ENCODE data around the gene PLXNA3. TPM values are rescaled to one million over a fixed set of nuclear protein-coding genes. Genes with fewer than 3 reads are reported as not detected.

Gene PLXNA3
- total and polyA plus RNA-seq, 8 donors: 2.3 to 296 (median 13.9) TPM

DNA sequence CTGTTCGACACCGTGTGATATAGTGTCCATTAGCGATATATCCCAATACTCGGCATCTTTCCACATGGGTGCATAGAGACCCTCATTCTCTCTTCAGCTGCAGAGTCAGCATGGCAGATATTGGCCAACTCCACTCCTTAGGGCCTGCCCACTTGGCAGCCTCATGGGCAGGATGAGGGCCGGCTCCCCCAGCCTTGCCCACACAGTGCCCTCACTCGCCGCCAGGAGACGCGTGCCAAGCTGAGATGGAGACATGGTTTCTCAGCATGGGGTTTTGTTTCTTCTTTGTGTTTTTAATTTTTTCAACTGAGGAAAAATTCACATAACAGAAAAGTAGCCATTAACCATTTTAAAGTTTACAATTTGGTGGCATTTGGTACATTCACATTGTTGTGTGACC, 5.3 kb upstream of the PLXNA3 start:
- H3K4me1 ChIP-seq: no peaks in the 10 kb centered on the region
- no peaks in the 10 kb centered on the region for H3K27me3 ChIP-seq
- no peak for DNase-seq
- H3K9me3 ChIP-seq: peaks cover 0 to 7% (median 3%) of the 10 kb centered on the region in 4 donors
- 86 to 93% (median 91%) methylated on average over 9 of the region's 9 CpGs for WGBS, 5 donors
- H3K4me3 ChIP-seq: no peak overlapping the region
- no peak for TF ChIP-seq POLR2A (IDR thresholded peaks at IDR 0.05)
- TF ChIP-seq POLR2AphosphoS5 (IDR thresholded peaks at IDR 0.05): no peak
- TF ChIP-seq, protein P1, sequence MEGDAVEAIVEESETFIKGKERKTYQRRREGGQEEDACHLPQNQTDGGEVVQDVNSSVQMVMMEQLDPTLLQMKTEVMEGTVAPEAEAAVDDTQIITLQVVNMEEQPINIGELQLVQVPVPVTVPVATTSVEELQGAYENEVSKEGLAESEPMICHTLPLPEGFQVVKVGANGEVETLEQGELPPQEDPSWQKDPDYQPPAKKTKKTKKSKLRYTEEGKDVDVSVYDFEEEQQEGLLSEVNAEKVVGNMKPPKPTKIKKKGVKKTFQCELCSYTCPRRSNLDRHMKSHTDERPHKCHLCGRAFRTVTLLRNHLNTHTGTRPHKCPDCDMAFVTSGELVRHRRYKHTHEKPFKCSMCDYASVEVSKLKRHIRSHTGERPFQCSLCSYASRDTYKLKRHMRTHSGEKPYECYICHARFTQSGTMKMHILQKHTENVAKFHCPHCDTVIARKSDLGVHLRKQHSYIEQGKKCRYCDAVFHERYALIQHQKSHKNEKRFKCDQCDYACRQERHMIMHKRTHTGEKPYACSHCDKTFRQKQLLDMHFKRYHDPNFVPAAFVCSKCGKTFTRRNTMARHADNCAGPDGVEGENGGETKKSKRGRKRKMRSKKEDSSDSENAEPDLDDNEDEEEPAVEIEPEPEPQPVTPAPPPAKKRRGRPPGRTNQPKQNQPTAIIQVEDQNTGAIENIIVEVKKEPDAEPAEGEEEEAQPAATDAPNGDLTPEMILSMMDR (IDR thresholded peaks at IDR 0.05): no peak
- TF ChIP-seq EP300 (IDR thresholded peaks at IDR 0.05): no peak
- intact Hi-C loops (cut with DNase I; ENCODE audit: low total_unique reads): no loop called here
- H3K27ac ChIP-seq: no peak overlapping the region
- H3K36me3 ChIP-seq: peaks cover 14 to 36% (median 34%) of the 10 kb centered on the region in 4 donors

DNA sequence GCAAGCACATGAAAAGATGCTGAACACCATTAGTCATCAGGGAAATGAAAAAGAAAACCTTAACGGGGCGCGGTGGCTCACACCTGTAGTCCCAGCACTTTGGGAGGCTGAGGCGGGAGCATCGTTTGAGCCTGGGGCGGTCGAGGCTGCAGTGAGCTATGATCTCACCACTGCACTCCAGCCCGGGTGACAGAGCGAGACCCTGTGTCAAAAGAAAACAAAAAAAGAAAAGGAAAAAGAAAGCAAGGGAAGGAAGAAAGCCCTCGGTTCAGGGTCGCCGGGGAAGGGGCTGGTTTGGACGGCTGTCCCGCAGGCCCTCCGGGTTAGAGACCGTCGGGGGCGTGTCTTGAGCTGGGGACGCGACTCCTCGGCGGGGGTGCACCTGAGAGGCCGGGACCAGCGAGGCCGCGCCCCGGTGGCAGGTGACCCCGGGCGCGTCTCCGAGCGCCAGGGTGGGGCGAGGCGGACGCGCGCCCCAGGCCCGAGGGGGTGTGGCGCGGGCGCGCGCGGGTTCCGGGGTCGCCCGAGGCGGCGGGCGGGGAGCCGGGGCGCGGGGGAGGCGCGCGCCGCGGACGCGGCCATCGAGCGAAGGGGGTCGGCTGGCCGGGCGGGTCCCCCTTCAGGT, 478 bp upstream of the PLXNA3 start:
- H3K4me1 ChIP-seq: peaks cover 0 to 16% (median 15%) of the 10 kb centered on the region in 4 donors
- H3K36me3 ChIP-seq: peaks cover 0 to 22% (median 10%) of the 10 kb centered on the region in 4 donors
- H3K9me3 ChIP-seq: peaks cover 0 to 7% (median 3%) of the 10 kb centered on the region in 4 donors
- H3K27me3 ChIP-seq: no peaks in the 10 kb centered on the region
- 4 to 39% (median 14%) methylated on average over 14 to 40 of the region's 65 CpGs for WGBS, 5 donors
- TF ChIP-seq EP300 (IDR thresholded peaks at IDR 0.05): no peak
- TF ChIP-seq POLR2A (IDR thresholded peaks at IDR 0.05): no peak
- TF ChIP-seq, protein P1 (IDR thresholded peaks at IDR 0.05): no peak
- TF ChIP-seq POLR2AphosphoS5 (IDR thresholded peaks at IDR 0.05): no peak
- peak; percentile 48 to 82 for DNase-seq
- peak overlapping the region; percentile 57 to 68 (median 64) for H3K4me3 ChIP-seq
- intact Hi-C loops (cut with DNase I; ENCODE audit: low total_unique reads): no loop called here
- H3K27ac ChIP-seq: peak overlapping the region in 4 of 5 donors; percentile 52 to 79 (median 74)

DNA sequence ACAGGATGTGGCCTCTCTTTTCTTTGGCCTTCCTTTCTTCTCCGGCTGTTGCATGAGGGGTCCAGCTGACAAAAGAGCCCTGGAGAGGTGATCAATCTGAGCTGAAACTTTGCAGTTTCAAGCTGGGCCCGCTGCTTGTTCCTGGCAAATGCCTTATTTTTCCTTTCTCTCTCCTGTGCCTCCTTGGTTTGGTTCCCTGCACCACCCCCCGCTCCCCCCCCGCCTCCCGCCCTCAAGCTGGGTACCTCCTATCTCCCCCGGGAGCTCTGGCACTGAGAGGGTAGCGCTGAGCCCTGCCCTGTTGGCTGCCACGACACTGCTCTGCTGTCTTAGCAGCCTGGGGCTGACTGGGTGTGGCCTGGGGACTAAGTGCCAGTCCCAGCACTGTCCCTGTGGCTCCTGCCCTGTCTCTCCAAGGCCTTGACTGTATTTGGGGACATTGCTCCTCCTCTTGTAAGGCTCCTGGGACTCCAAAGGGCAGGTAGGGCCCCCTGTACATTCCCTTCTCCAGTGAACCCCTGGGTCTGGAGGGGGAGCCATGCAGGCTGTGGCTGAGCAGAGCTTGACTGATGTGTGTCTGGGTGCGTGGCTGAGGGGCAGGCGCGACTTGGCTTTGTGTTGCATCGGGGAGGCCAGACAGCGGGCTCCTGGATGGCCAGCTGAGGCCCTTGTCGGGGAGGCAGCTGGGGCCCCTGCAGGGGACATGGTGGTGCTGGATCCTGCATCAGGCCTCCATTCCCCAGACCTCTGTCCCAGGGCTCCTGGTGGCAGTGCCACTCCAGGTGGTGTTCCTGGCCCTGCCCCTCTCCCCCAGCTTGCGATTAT, 1.1 kb downstream of the PLXNA3 start:
- H3K4me1 ChIP-seq: peaks cover 0 to 16% (median 15%) of the 10 kb centered on the region in 4 donors
- TF ChIP-seq POLR2A (IDR thresholded peaks at IDR 0.05): no peak
- no peak for TF ChIP-seq POLR2AphosphoS5 (IDR thresholded peaks at IDR 0.05)
- TF ChIP-seq EP300 (IDR thresholded peaks at IDR 0.05): no peak
- TF ChIP-seq, protein P1 (IDR thresholded peaks at IDR 0.05): no peak
- H3K36me3 ChIP-seq: peaks cover 0 to 38% (median 21%) of the 10 kb centered on the region in 4 donors
- peaks cover 0 to 7% (median 3%) of the 10 kb centered on the region in 4 donors for H3K9me3 ChIP-seq
- peak; percentile 42 to 56 for DNase-seq
- 1 to 49% (median 35%) methylated on average over 8 to 15 of the region's 15 CpGs for WGBS, 5 donors
- no peaks in the 10 kb centered on the region for H3K27me3 ChIP-seq
- intact Hi-C loops (cut with DNase I; ENCODE audit: low total_unique reads): no loop called here
- peak overlapping the region; percentile 57 to 68 (median 64) for H3K4me3 ChIP-seq
- H3K27ac ChIP-seq: peak overlapping the region in 4 of 5 donors; percentile 42 to 79 (median 74)

DNA sequence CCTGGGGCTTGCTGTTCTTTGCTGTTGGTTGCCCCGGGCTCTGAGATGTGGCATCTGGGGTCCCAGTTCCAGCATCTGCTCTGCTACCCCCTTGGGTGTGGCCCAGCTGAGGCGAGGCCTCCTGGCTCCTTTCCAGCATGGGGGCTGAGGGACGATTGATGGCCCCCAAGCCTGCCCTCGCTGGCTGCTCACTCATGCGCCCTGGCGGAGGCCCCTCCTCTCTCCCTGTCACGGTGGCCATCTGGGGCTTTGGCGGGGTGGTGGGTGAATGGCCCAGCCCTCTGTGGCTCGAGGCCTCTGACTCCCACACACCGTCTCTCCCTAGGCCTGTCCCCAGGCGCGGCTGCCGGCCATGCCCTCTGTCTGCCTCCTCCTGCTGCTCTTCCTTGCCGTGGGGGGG, 1.8 kb downstream of the PLXNA3 start:
- WGBS, 5 donors: 60 to 68% (median 63%) methylated on average over 1 to 14 of the region's 14 CpGs
- Histone ChIP-seq H3K4me1 (peaks cover 0 to 16% (median 15%) of the 10 kb centered on the region in 4 donors), H3K27ac (peak overlapping the region in 2 of 5 donors; percentile 77 to 79), H3K9me3 (peaks cover 0 to 5% (median 3%) of the 10 kb centered on the region in 4 donors), H3K36me3 (peaks cover 0 to 45% (median 27%) of the 10 kb centered on the region in 4 donors), H3K27me3 (no peaks in the 10 kb centered on the region), H3K4me3 (peak overlapping the region in 3 of 4 donors; percentile 57 to 68 (median 64))
- TF ChIP-seq EP300 (IDR thresholded peaks at IDR 0.05) (no peak), POLR2A (IDR thresholded peaks at IDR 0.05) (no peak), POLR2AphosphoS5 (IDR thresholded peaks at IDR 0.05) (no peak)
- TF ChIP-seq, protein P1 (IDR thresholded peaks at IDR 0.05): no peak
- intact Hi-C loops (cut with DNase I; ENCODE audit: low total_unique reads): no loop called here
- peak in 1 of 2 donors; percentile 24 for DNase-seq
